ENCODE data around the gene LRRC43. TPM values are rescaled to one million over a fixed set of nuclear protein-coding genes. Genes with fewer than 3 reads are reported as not detected.

LRRC43 gene
- total and polyA plus RNA-seq, 2 experiments from 2014 or later = 2.0 to 5.2 TPM

- H3K27ac ChIP-seq = no peak within 1 kb of the TSS
- no peak for TF ChIP-seq CTCF (IDR thresholded peaks at IDR 0.05; ENCODE audit: low read depth, low read length)
- H3K4me3 ChIP-seq = peak within 1 kb of the TSS; percentile 35
- H3K27me3 ChIP-seq = peaks cover 42% of the 10 kb centered on the region
- H3K4me1 ChIP-seq (ENCODE audit: low read depth) = no peaks in the 10 kb centered on the region
- peaks cover 8% of the 10 kb centered on the region for H3K36me3 ChIP-seq
- DNase-seq (ENCODE audit: low read depth in 1 of 2, low spot score in 1 of 2) = peak; percentile 53 to 58
- H3K9me3 ChIP-seq (ENCODE audit: low read depth) = no peaks in the 10 kb centered on the region
These were observed 20.6 kb downstream of the LRRC43 start, which contains the start of gene B3GNT4 for GRCh38 chr12:122203301-122204166. TSS of gene B3GNT4 (plus strand) at chr12:122203709. CDS start at chr12:122204619, 910 bp downstream.

- no peak overlapping the region for H3K27ac ChIP-seq
- peak overlapping the region; percentile 35 for H3K4me3 ChIP-seq
- H3K9me3 ChIP-seq (ENCODE audit: low read depth) = no peaks in the 10 kb centered on the region
- no peaks in the 10 kb centered on the region for H3K4me1 ChIP-seq (ENCODE audit: low read depth)
- peaks cover 42% of the 10 kb centered on the region for H3K27me3 ChIP-seq
- DNase-seq (ENCODE audit: low read depth in 1 of 2, low spot score in 1 of 2) = peak in 1 of 2 donors; percentile 32
- no peak for TF ChIP-seq CTCF (IDR thresholded peaks at IDR 0.05; ENCODE audit: low read depth, low read length)
- H3K36me3 ChIP-seq = peaks cover 9% of the 10 kb centered on the region
These were observed 21.5 kb downstream of the LRRC43 start for GRCh38 chr12:122204167-122205052.

- no peak for TF ChIP-seq CTCF (IDR thresholded peaks at IDR 0.05; ENCODE audit: low read depth, low read length)
- Histone ChIP-seq H3K4me1 (ENCODE audit: low read depth) (no peaks in the 10 kb centered on the region), H3K4me3 (no peak overlapping the region), H3K9me3 (ENCODE audit: low read depth) (no peaks in the 10 kb centered on the region), H3K27ac (no peak overlapping the region), H3K36me3 (peaks cover 15% of the 10 kb centered on the region), H3K27me3 (peaks cover 42% of the 10 kb centered on the region)
- no peak for DNase-seq (ENCODE audit: low read depth in 1 of 2, low spot score in 1 of 2)
These were observed 22.4 kb downstream of the LRRC43 start for GRCh38 chr12:122205053-122205925.

GRCh38 chr12:122206111-122206881 lies 23.4 kb downstream of the LRRC43 start:
- no peak for DNase-seq (ENCODE audit: low read depth in 1 of 2, low spot score in 1 of 2)
- H3K4me1 ChIP-seq (ENCODE audit: low read depth) = no peaks in the 10 kb centered on the region
- TF ChIP-seq CTCF (IDR thresholded peaks at IDR 0.05; ENCODE audit: low read depth, low read length) = no peak
- no peak overlapping the region for H3K4me3 ChIP-seq
- H3K27me3 ChIP-seq = peaks cover 41% of the 10 kb centered on the region
- H3K27ac ChIP-seq = no peak overlapping the region
- peaks cover 21% of the 10 kb centered on the region for H3K36me3 ChIP-seq
- no peaks in the 10 kb centered on the region for H3K9me3 ChIP-seq (ENCODE audit: low read depth)

All from cardiac muscle cell (in vitro differentiated cells and primary cell).